ENCODE data around the gene DNLZ.

DNLZ gene

DNA sequence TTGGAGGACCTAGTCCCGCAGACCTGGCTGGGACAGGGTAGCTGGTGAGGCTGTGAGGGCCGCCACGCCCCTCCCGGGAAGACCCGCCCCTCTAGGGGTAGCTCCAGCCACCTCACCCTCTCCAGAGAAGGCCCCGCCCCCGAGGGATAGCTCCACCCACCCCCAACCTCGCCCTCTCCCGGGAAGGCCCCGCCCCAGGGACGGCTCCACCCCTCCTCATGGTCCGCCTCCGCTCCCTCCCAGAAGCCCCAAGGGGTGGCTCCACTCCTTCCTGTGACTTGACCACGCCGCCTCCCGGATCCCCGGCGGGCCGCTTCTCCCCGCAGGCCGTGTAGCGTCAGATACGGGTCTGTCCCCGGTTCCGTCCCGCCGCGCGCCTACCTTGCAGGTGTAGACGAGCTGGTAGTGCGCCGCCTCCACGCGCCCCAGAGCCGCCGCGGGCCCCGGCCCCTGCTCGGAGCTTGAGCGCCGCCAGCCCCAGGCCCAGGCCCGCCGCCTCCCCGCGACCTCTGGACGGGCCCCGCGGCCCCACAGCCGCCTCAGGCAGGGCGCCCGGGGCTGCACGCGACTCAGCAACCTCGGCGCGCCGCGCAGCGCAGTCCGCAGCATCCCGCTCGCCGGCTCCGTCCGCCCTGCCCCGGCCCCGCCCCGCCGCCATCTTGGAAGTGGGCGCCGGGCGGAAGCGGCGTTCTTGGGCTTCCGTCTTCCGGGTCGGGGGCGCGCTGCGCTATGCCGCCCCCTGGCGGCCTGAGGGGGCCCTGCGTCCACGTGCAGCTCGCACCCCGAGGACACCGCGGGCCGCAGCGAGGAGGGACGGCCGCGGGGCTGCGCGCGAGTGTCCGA lies at the start of gene DNLZ:
Gene DNLZ, minus strand, starts transcription at position 639 of the 843 bp plus-strand sequence. Its CDS starts 30 bp downstream, at position 609.
- Histone ChIP-seq H3K9ac (no peak within 1 kb of the TSS), H3K36me3 (ENCODE audit: control insufficient read depth, insufficient read depth, low read length) (no peaks in the 10 kb centered on the region), H2AFZ (peak within 1 kb of the TSS; percentile 66), H3K4me2 (ENCODE audit: low read length) (peak within 1 kb of the TSS; percentile 77), H3K27me3 (ENCODE audit: control insufficient read depth, insufficient read depth, low read length) (no peaks in the 10 kb centered on the region), H3K79me2 (no peaks in the 10 kb centered on the region), H3K4me1 (peaks cover 3% of the 10 kb centered on the region), H3K4me3 (ENCODE audit: low read depth, low read length) (peak within 1 kb of the TSS; percentile 65), H3K9me3 (ENCODE audit: control insufficient read depth, low read length) (no peaks in the 10 kb centered on the region), H3K27ac (peak within 1 kb of the TSS; percentile 62)
- TF ChIP-seq, protein P1, sequence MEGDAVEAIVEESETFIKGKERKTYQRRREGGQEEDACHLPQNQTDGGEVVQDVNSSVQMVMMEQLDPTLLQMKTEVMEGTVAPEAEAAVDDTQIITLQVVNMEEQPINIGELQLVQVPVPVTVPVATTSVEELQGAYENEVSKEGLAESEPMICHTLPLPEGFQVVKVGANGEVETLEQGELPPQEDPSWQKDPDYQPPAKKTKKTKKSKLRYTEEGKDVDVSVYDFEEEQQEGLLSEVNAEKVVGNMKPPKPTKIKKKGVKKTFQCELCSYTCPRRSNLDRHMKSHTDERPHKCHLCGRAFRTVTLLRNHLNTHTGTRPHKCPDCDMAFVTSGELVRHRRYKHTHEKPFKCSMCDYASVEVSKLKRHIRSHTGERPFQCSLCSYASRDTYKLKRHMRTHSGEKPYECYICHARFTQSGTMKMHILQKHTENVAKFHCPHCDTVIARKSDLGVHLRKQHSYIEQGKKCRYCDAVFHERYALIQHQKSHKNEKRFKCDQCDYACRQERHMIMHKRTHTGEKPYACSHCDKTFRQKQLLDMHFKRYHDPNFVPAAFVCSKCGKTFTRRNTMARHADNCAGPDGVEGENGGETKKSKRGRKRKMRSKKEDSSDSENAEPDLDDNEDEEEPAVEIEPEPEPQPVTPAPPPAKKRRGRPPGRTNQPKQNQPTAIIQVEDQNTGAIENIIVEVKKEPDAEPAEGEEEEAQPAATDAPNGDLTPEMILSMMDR (IDR thresholded peaks at IDR 0.05): peak; percentile 92

GRCh38 chr9:136412962-136413361 lies 49.4 kb upstream of the DNLZ start:
- H3K4me1 ChIP-seq: no peaks in the 10 kb centered on the region
- no peaks in the 10 kb centered on the region for H3K27me3 ChIP-seq (ENCODE audit: control insufficient read depth, insufficient read depth, low read length)
- TF ChIP-seq, protein P1 (IDR thresholded peaks at IDR 0.05): no peak
- no peak overlapping the region for H3K9ac ChIP-seq
- H3K36me3 ChIP-seq (ENCODE audit: control insufficient read depth, insufficient read depth, low read length): no peaks in the 10 kb centered on the region
- H3K9me3 ChIP-seq (ENCODE audit: control insufficient read depth, low read length): no peaks in the 10 kb centered on the region
- no peak overlapping the region for H3K4me2 ChIP-seq (ENCODE audit: low read length)
- H2AFZ ChIP-seq: no peak overlapping the region
- peaks cover 15% of the 10 kb centered on the region for H3K79me2 ChIP-seq
- H3K27ac ChIP-seq: no peak overlapping the region
- no peak overlapping the region for H3K4me3 ChIP-seq (ENCODE audit: low read depth, low read length)

DNA sequence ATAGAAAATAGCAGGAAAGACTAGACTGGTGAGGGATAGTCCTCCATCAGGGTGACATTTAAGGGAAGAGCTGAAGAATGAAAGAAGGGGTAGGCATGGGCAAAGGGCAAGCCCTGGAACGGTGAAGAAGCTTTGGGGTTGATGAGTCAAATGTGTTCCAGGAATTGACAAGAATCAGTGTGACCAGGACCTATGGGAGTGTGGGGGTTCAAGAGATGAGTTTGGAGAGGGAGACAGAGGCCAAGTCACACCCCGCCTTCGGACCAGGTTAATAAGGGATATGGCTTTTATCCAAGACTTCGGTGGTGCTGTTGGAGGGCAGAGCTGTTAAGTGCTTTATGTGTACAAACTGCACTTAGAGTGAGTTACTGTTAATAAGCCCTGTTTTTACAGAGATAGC lies 47.8 kb upstream of the DNLZ start:
- Histone ChIP-seq H3K27ac (no peak overlapping the region), H2AFZ (no peak overlapping the region), H3K4me2 (ENCODE audit: low read length) (peak overlapping the region; percentile 95), H3K4me3 (ENCODE audit: low read depth, low read length) (peak overlapping the region; percentile 84), H3K4me1 (no peaks in the 10 kb centered on the region), H3K9me3 (ENCODE audit: control insufficient read depth, low read length) (no peaks in the 10 kb centered on the region), H3K9ac (no peak overlapping the region), H3K36me3 (ENCODE audit: control insufficient read depth, insufficient read depth, low read length) (no peaks in the 10 kb centered on the region), H3K79me2 (peaks cover 15% of the 10 kb centered on the region), H3K27me3 (ENCODE audit: control insufficient read depth, insufficient read depth, low read length) (no peaks in the 10 kb centered on the region)
- TF ChIP-seq, protein P1 (IDR thresholded peaks at IDR 0.05): no peak

DNA sequence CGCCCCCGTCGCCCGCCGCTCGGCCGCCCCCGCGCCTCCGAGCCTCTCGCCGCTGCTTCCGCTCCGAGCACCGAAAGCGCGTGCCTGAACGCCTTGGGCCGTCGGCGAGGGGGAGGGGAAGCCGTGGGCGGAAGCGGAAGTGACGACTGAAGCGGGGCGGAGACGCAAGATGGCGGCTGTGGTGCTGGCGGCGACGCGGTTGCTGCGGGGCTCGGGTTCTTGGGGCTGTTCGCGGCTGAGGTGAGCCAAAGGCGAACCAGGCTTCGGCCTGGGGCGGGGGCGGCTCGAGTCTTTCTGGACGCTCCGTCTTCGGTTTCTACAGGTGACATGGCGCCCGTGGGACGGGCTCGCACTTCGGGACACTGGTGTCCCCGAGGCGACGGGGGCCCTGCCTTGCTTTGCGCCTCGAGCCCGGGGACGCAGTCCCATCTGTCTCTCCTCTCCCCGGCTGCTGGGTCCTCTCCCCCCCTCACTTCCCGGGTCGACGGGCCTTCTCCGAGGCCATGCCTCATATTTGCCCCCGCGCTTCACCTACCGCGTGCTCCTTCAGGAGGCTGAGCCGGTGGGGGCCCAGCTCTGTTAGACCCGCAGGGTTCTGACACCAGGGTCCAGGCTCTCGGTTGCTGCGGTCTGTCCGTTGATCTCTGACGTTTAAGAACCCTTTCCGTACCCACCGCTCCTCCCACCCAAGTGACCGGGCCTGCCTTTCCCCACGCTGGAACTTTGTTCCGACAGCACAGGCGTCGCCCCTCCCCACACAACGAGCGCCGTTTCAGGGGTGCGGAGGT lies 47.1 kb upstream of the DNLZ start, which contains the start of the genes ENTR1 and PMPCA:
Gene ENTR1, minus strand, starts transcription at position 115 of the 788 bp plus-strand sequence. CDS start 217 bp downstream, outside the sequence.
Gene PMPCA, plus strand, starts transcription at position 159 of the 788 bp plus-strand sequence. Its CDS starts 11 bp downstream, at position 170.
- TF ChIP-seq, protein P1 (IDR thresholded peaks at IDR 0.05): no peak
- Histone ChIP-seq H3K9ac (no peak within 1 kb of the TSS), H3K79me2 (peaks cover 15% of the 10 kb centered on the region), H3K4me1 (no peaks in the 10 kb centered on the region), H3K4me3 (ENCODE audit: low read depth, low read length) (peak within 1 kb of the TSS; percentile 84), H3K4me2 (ENCODE audit: low read length) (peak within 1 kb of the TSS; percentile 95), H3K36me3 (ENCODE audit: control insufficient read depth, insufficient read depth, low read length) (no peaks in the 10 kb centered on the region), H3K27ac (peak within 1 kb of the TSS; percentile 61), H3K9me3 (ENCODE audit: control insufficient read depth, low read length) (no peaks in the 10 kb centered on the region), H2AFZ (peak within 1 kb of the TSS; percentile 70), H3K27me3 (ENCODE audit: control insufficient read depth, insufficient read depth, low read length) (no peaks in the 10 kb centered on the region)
